Endothelial cell of umbilical vein (primary cell): ENCODE results near the gene S100A10. TPM values are rescaled to one million over a fixed set of nuclear protein-coding genes. Genes with fewer than 3 reads are reported as not detected.

Experiments
- BruUV-seq: library from RNA; stranded (reverse); fragments of 400-500 nt; replicated peaks from 2 replicates; lab custom pipeline; 2021; lab: Mats Ljungman, UMichigan
- CTCF ChIA-PET: fragments of 300-600, 350-600 bp; sonication (Branson Sonifier 250); formaldehyde crosslinking; loops from one replicate; lab custom pipeline; 2021; ENCODE audit warnings: antibody characterized with exemption, inconsistent platforms; lab: Charles Lee
- POLR2A ChIA-PET: fragments of 300-600, 350-600 bp; sonication (Branson Sonifier 250); formaldehyde crosslinking; loops from one replicate; lab custom pipeline; 2021; ENCODE audit warnings: antibody characterized with exemption, inconsistent platforms; lab: Charles Lee
- DNase-seq: peaks from one replicate; pipeline ENCODE4 v3.0.0-alpha.2; 2011; ENCODE audit warnings: low read depth, low spot score
- FAIRE-seq: peaks from 2 replicates; lab custom pipeline; 2011; peaks lifted over from hg19 to GRCh38; lab: Jason Lieb, UNC
- H2AFZ ChIP-seq: 2 replicates; pipeline ENCODE4 v1.6.0; 2012; ENCODE audit warnings: low read depth, low read length, control low read depth, inconsistent platforms
- H3K27ac ChIP-seq: 2 replicates; pipeline ENCODE4 v1.5.1; 2011; ENCODE audit warnings: low read depth, mild to moderate bottlenecking, control low read depth, low read length, moderate library complexity; ENCODE audit not compliant: insufficient read depth
- H3K27me3 ChIP-seq, 2 experiments: 2 replicates each; pipeline versions ENCODE4 v1.6.0 to v1.6.1; 2011; ENCODE audit warnings: low read length in 2 of 2, mixed read lengths in 1 of 2; ENCODE audit not compliant: control insufficient read depth in 2 of 2, insufficient read depth in 2 of 2
- H3K36me3 ChIP-seq, 2 experiments: 2 replicates in 1 of 2; 3 replicates in 1 of 2; pipeline ENCODE4 v1.5.1; 2011; ENCODE audit warnings: low read length in 2 of 2, mild to moderate bottlenecking in 1 of 2, moderate library complexity in 1 of 2; ENCODE audit not compliant: control insufficient read depth in 2 of 2, insufficient read depth in 2 of 2; ENCODE audit errors: extremely low read depth in 1 of 2
- H3K4me1 ChIP-seq: 3 replicates; pipeline ENCODE4 v1.5.1; 2011; ENCODE audit warnings: mild to moderate bottlenecking, low read length; ENCODE audit not compliant: control insufficient read depth, insufficient read depth; ENCODE audit errors: extremely low read depth
- H3K4me2 ChIP-seq: 2 replicates; pipeline ENCODE4 v1.6.1; 2011; ENCODE audit warnings: low read length, control low read depth, mixed read lengths; ENCODE audit not compliant: insufficient read depth
- H3K4me3 ChIP-seq, 3 experiments: fragments of 200-600 bp in 1 of 3; sonication (generic), shearing (Covaris generic) in 1 of 3; replicated peaks in 1 of 3; 2 replicates each; pipeline ENCODE4 v1.5.1; 2011 to 2016; ENCODE audit warnings: control low read depth in 3 of 3, low read length in 3 of 3, mild to moderate bottlenecking in 2 of 3, inconsistent platforms in 1 of 3, low read depth in 1 of 3, moderate library complexity in 1 of 3; ENCODE audit not compliant: insufficient read depth in 1 of 3
- H3K79me2 ChIP-seq: 2 replicates; pipeline ENCODE4 v1.6.0; 2012; ENCODE audit warnings: low read length, inconsistent platforms; ENCODE audit not compliant: control insufficient read depth, insufficient read depth
- H3K9ac ChIP-seq: replicated peaks from 2 replicates; pipeline ENCODE3; 2011; ENCODE audit warnings: low read length, control low read depth; ENCODE audit not compliant: insufficient read depth; ENCODE audit errors: extremely low read depth
- H3K9me1 ChIP-seq: replicated peaks from 3 replicates; pipeline ENCODE4 v1.6.0; 2011; ENCODE audit warnings: mild to moderate bottlenecking, low read length; ENCODE audit not compliant: control insufficient read depth, insufficient read depth; ENCODE audit errors: extremely low read depth
- H3K9me3 ChIP-seq: replicated peaks from 2 replicates; pipeline ENCODE4 v1.5.1; 2012; ENCODE audit warnings: low read length, inconsistent platforms; ENCODE audit not compliant: control insufficient read depth, insufficient read depth
- H4K20me1 ChIP-seq: replicated peaks from 2 replicates; pipeline ENCODE3; 2011; ENCODE audit warnings: mild to moderate bottlenecking, low read length; ENCODE audit not compliant: control insufficient read depth, insufficient read depth; ENCODE audit errors: extremely low read depth
- EZH2 ChIP-seq: IDR thresholded peaks from 2 replicates; pipeline ENCODE4 v1.6.1; 2012; ENCODE audit warnings: borderline replicate concordance, low read depth, mild to moderate bottlenecking, moderate library complexity, low read length, inconsistent platforms; ENCODE audit not compliant: severe bottlenecking
- FOS ChIP-seq: IDR thresholded peaks from 2 replicates; pipeline ENCODE4 v1.6.1; 2011; ENCODE audit warnings: mild to moderate bottlenecking, low read length, moderate library complexity, borderline replicate concordance; ENCODE audit not compliant: insufficient read depth
- GATA2 ChIP-seq: IDR thresholded peaks from 2 replicates; pipeline ENCODE4 v1.7.0; 2011; ENCODE audit warnings: low read depth, mild to moderate bottlenecking, moderate library complexity, mixed read lengths, low read length; ENCODE audit not compliant: insufficient read length, insufficient read depth
- JUN ChIP-seq: IDR thresholded peaks from 2 replicates; pipeline ENCODE4 v1.6.1; 2011; ENCODE audit warnings: borderline replicate concordance, low read depth; ENCODE audit not compliant: insufficient read length, insufficient read depth
- MAX ChIP-seq: IDR thresholded peaks from 2 replicates; pipeline ENCODE4 v1.6.1; 2011; ENCODE audit not compliant: insufficient read depth, insufficient read length
- MYC ChIP-seq: IDR thresholded peaks from one replicate; pipeline ENCODE4 v1.6.1; 2011; ENCODE audit warnings: mild to moderate bottlenecking, low read depth, low read length
- POLR2A ChIP-seq: IDR thresholded peaks from 2 replicates; pipeline ENCODE4 v1.6.1; 2012; ENCODE audit warnings: low read depth, mild to moderate bottlenecking, control low read depth, low read length
- POLR2AphosphoS5 ChIP-seq: IDR thresholded peaks from 2 replicates; pipeline ENCODE4 v1.6.1; 2012; ENCODE audit warnings: low read depth, mild to moderate bottlenecking, control low read depth, low read length, moderate library complexity; ENCODE audit not compliant: insufficient read depth
- dilution Hi-C: fragments of 300-500 bp; cut with MboI; formaldehyde crosslinking; loops from one replicate; pipeline ENCODE4 v1.15.0; 2019; ENCODE audit warnings: low sequenced_read_pairs; ENCODE audit not compliant: extremely low pct_ligation_motif_present
- intact Hi-C: fragments of 100-400 bp; cut with micrococcal nuclease; formaldehyde crosslinking; loops from one replicate; pipeline ENCODE4 v1.10.0; 2022
- polyA plus RNA-seq, 4 experiments: library from polyadenylated mRNA; depleted of rRNA in 3 of 4; stranded (reverse) in 3 of 4; unstranded in 1 of 4; fragments of >200 nt; gene quantifications; 2 replicates each; pipeline versions ENCODE4 v1.2.1 to v1.2.3, GENCODE V29; 2011 to 2012; ENCODE audit warnings: missing spikeins in 1 of 4
- total RNA-seq: library from RNA; stranded (reverse); gene quantifications from 2 replicates; pipeline ENCODE4 v1.2.3, GENCODE V29; 2021
- TF ChIP-seq, protein P1 (sequence below), 2 donors: IDR thresholded peaks; 1 replicate in 1 of 2; 2 replicates in 1 of 2; pipeline ENCODE4 v1.5.1; 2011; ENCODE audit warnings: low read length in 2 of 2, mild to moderate bottlenecking in 2 of 2, moderate library complexity in 2 of 2, control low read depth in 1 of 2, inconsistent platforms in 1 of 2, low read depth in 1 of 2; ENCODE audit not compliant: insufficient read depth in 1 of 2; ENCODE audit errors: extremely low read depth in 1 of 2

S100A10 gene
- total and polyA plus RNA-seq, 2 donors (not counting 3 experiments of a cell fraction or from before 2014, with no cell fraction given), result 76.8 to 779 TPM

DNA sequence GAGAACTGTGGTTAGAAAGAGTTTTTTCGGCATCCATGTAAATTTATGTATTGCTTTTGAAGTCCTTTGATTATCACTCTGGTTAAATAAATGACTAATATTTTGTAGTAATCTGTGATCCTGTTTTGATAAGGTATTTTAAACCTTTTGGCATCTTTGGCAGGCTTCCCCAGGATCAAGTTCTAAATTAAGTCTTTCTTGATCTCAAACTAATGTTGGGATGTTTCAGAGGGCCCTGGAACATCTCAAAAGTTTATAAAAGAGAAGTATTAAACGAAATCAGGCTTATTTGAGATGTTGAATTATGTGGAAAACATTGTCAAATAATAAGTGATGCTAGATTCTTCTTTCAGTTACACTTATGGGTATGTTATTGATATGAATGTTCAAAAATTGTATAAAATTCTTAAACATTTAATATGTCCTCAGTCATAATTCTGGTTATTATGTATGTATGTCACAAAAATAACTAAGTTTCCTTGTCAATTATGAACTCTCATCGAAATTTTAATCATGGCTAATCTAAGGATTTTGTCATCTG, 36.6 kb downstream of the S100A10 start:
- Histone ChIP-seq H3K9ac (no peak overlapping the region), H3K4me3 (no peak overlapping the region), H3K9me3 (no peaks in the 10 kb centered on the region), H3K79me2 (no peaks in the 10 kb centered on the region), H2AFZ (no peak overlapping the region), H3K27ac (no peak overlapping the region), H3K4me1 (peaks cover 19% of the 10 kb centered on the region), H3K4me2 (no peak overlapping the region), H3K9me1 (no peaks in the 10 kb centered on the region), H3K36me3 (no peaks in the 10 kb centered on the region), H4K20me1 (no peaks in the 10 kb centered on the region), H3K27me3 (no peaks in the 10 kb centered on the region)
- dilution Hi-C loops (no loop called here), intact Hi-C loops (no loop called here)
- FAIRE-seq, result no peak
- BruUV-seq, result no TSS peak
- TF ChIP-seq MYC, result no peak
- TF ChIP-seq FOS, result no peak
- TF ChIP-seq GATA2, result no peak
- TF ChIP-seq POLR2A, result no peak
- no peak for TF ChIP-seq JUN
- no peak for TF ChIP-seq EZH2
- TF ChIP-seq MAX, result no peak
- TF ChIP-seq POLR2AphosphoS5, result no peak
- TF ChIP-seq, protein P1, sequence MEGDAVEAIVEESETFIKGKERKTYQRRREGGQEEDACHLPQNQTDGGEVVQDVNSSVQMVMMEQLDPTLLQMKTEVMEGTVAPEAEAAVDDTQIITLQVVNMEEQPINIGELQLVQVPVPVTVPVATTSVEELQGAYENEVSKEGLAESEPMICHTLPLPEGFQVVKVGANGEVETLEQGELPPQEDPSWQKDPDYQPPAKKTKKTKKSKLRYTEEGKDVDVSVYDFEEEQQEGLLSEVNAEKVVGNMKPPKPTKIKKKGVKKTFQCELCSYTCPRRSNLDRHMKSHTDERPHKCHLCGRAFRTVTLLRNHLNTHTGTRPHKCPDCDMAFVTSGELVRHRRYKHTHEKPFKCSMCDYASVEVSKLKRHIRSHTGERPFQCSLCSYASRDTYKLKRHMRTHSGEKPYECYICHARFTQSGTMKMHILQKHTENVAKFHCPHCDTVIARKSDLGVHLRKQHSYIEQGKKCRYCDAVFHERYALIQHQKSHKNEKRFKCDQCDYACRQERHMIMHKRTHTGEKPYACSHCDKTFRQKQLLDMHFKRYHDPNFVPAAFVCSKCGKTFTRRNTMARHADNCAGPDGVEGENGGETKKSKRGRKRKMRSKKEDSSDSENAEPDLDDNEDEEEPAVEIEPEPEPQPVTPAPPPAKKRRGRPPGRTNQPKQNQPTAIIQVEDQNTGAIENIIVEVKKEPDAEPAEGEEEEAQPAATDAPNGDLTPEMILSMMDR (IDR thresholded peaks at IDR 0.05; ENCODE audit: extremely low read depth in 1 of 2, insufficient read depth in 1 of 2, low read depth in 1 of 2, low read length in 2 of 2), result no peak
- ChIA-PET CTCF (no interaction called here), POLR2A (no interaction called here)
- no peak for DNase-seq
